ENCODE measurements around the gene PHC2.
"Not testable (repeated sequence)": the region's sequence is repeated elsewhere in the genome, so short reads cannot be mapped to it uniquely, and the experiment has no call there.

Gene PHC2

GRCh38 chr1:33314416-33314815 lies 116.5 kb downstream of the PHC2 start:
- DNase-seq (ENCODE audit: low spot score), result no peak

GRCh38 chr1:33312413-33312749 lies 118.5 kb downstream of the PHC2 start:
- DNase-seq (ENCODE audit: low spot score), result no peak

GRCh38 chr1:33311706-33312412 lies 119.0 kb downstream of the PHC2 start:
- DNase-seq (ENCODE audit: low spot score), result no peak

- DNase-seq (ENCODE audit: low spot score), result no peak
These were observed 120.2 kb downstream of the PHC2 start for GRCh38 chr1:33310702-33311101.

- not testable (repeated sequence) for DNase-seq (ENCODE audit: low spot score)
These were observed 121.5 kb downstream of the PHC2 start for GRCh38 chr1:33309351-33309750.

- no peak for DNase-seq (ENCODE audit: low spot score)
These were observed 123.4 kb downstream of the PHC2 start for GRCh38 chr1:33307494-33307864.

- DNase-seq (ENCODE audit: low spot score), result no peak
These were observed 124.0 kb downstream of the PHC2 start for GRCh38 chr1:33306653-33307493.

- DNase-seq (ENCODE audit: low spot score), result no peak
These were observed 124.9 kb downstream of the PHC2 start for GRCh38 chr1:33305816-33306652.

- DNase-seq (ENCODE audit: low spot score), result no peak
These were observed 125.9 kb downstream of the PHC2 start for GRCh38 chr1:33305016-33305415.

- DNase-seq (ENCODE audit: low spot score), result no peak
These were observed 128.6 kb downstream of the PHC2 start for GRCh38 chr1:33302325-33302724.

GRCh38 chr1:33301273-33301984 lies 129.5 kb downstream of the PHC2 start:
- DNase-seq (ENCODE audit: low spot score), result no peak

GRCh38 chr1:33300673-33301072 lies 130.2 kb downstream of the PHC2 start:
- no peak for DNase-seq (ENCODE audit: low spot score)

GRCh38 chr1:33299461-33300155 lies 131.3 kb downstream of the PHC2 start:
- no peak for DNase-seq (ENCODE audit: low spot score)

GRCh38 chr1:33298623-33299277 lies 132.1 kb downstream of the PHC2 start:
- peak; percentile 73 for DNase-seq (ENCODE audit: low spot score)

GRCh38 chr1:33297911-33298622 lies 132.8 kb downstream of the PHC2 start:
- no peak for DNase-seq (ENCODE audit: low spot score)

- DNase-seq (ENCODE audit: low spot score), result no peak
These were observed 134.1 kb downstream of the PHC2 start for GRCh38 chr1:33296824-33297223.

- no peak for DNase-seq (ENCODE audit: low spot score)
These were observed 134.8 kb downstream of the PHC2 start for GRCh38 chr1:33296082-33296458.

- peak; percentile 70 for DNase-seq (ENCODE audit: low spot score)
These were observed 135.3 kb downstream of the PHC2 start for GRCh38 chr1:33295450-33296081.

- no peak for DNase-seq (ENCODE audit: low spot score)
These were observed 135.9 kb downstream of the PHC2 start for GRCh38 chr1:33295023-33295422.
